Astrocyte of the hippocampus (primary cell): ENCODE data around the gene RGS3.

Source experiments
- DNase-seq: peaks from one replicate; pipeline ENCODE4 v3.0.0; 2011; ENCODE audit warnings: low read depth, low spot score

The RGS3 gene

DNA sequence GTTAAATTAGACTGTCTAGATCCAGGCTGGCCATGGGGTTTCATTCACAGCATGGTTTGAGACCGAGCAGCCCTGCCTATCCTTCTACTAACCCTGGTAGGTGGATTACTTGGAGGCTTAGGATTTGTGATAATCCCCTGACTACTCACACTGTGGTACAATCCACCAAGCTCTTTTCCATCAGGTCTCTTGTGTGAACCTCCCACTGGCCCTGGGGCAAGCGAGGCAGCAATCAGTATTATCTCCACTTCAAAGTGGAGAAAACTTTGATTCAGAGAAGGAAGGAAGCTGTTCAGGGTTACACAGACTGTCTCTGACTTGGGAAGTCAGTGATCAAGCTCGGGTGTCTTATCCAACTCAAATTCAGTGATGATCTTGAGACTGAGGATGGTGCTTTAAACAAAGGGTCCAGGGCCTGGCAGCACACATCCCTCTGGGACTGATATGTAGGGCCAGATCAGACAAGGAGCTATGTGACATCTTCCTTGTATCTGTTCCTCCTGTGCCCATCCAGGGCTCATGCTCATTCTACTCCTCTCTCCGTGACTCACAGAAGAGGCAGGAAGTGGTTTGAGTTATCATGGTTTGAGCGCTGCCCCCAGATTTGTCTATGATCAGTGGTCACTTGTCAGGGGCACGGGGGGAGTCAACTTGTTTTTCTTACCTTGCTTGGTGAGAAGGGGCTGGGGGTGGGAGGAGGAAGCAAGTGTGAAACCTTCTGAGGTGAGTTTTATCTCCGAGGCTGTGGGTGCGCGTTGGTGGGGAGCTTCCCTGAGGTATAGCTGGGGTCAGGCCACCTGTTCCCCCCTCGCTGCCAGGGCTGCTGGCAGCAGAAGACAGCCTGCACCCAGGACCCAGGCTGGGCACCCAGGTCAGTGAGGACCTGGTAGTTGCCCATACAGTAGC is 48.6 kb downstream of the RGS3 start:
- DNase-seq, result no peak

DNA sequence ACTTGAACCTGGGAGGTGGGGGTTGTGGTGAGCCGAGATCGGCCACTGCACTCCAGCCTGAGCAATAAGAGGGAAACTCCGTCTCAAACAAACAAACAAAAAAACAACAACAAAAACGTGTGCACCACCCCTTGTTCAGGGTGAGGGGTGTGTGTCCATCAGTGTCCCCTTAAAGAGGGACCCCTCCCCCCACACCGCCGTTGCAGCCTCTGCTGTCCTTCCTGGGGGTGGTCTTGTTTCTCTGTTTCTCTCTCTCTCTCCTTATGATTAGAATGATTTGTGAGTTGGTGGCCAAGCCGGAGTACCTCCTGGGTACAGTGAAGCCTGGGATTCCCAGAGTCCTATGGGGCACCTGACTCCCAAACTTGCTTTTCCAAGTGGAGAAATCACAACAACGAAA is 49.6 kb downstream of the RGS3 start:
- no peak for DNase-seq

DNA sequence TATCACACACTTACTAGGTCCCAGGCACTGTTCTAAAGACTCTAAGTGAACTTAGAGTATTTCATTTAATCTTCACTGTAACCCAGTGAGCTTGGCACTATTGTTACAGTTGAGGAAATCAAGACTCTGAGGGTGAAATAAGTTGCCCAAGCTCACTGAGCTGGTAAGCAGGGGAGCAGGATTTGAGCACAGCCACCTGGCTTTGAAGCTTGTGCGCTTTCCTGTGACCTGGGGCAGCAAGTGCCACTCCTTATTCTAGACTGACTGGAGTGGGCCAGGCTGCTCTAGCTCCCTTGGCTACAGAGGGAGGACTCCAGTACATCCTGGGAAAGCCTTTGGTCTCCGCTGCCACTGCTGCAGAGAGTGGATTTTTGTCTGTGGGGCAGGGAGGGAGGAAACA is 50.0 kb downstream of the RGS3 start:
- DNase-seq, result no peak

DNA sequence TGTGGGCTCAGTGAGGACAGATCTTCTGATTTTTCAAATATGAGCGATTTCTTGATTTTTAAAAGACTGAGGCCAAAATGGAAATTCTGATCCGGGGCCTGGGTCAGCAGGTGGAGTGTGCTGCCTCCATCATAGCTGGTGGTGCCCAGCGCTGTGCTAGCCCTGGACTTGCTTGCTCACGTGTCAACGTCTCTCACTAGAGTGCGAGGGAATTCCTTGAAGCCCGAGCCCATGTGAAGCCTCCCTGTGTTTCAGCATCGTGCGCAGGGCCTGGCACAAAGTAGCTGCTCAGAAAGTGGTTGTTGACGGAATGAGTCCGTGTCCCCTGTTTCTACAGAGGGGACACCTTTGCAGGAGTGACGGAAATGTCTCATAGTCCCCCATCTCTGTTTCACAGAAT is 50.5 kb downstream of the RGS3 start:
- no peak for DNase-seq

DNA sequence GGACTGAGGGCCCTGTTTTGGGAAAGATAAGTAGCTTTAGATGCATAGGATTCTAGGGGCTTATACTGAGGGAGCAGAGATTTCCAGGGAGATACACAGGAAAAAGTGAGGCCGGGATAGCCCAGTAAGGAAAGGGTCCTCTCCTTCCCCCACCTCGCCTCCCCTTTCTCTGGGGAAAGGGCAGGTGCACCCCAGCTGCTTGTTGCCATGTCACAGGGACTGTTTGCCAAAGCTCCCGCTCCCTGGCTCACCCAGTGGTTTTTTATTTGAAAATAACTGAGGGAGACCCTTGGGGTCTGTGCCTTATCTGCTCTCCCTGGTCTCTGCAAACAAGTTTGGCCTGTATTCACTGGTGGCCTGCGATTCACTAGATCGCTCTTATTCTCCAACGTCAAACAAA is 51.2 kb downstream of the RGS3 start:
- DNase-seq, result no peak

DNA sequence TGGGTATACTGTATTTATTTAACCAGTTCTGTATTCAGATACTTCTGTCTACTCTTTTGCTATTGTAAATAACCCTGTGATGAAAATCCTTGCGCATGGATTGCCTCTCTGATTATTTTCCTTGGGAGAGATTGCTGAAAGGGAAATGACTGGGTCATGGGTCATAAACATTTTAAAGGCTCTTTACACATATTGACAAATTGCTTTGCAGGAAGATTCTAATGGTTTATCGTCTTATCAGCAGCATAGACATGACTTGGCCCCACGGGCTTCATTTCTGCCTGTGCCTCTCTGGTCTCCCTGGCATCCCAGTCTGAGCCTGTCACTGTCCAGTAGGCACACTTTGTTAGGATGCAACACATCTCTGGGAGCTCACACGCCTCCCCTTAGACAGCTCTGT is 52.3 kb downstream of the RGS3 start:
- DNase-seq, result no peak

DNA sequence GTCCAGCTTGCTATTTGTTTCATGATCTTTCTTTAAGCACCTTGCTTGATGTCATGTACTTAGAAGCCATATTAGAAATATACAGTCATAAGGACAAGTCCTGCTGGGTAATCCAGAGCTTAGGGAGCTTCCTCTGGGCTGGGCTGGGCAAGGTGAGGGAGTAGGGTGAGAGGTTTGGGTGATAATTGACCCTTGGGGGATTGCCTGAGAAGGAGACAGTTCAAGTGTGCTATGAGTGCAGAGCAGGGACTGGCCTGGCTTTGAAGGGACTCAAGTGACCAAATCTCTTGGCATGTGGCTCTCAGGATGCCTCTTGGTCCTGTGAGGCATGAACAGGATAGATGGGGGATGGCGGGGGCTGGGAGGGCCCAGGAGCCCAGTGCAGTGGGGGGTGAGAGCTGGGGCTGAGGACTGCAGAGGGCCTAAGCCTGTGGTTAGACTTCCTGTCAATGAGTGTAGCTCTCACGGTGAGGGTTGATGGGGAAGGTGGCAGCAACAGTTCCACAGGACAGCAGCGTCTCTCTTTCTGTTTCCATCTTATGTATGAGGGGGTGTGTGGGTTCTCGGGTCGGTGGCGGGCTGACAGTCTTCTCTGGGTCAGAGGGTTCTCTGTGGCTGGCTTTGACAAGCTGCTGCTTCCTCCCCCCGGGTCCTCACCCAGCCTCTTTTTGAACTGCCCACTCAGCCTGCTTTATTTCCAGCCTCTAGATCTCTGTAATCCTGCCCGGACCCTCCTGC is 53.5 kb downstream of the RGS3 start:
- peak; percentile 39 for DNase-seq

DNA sequence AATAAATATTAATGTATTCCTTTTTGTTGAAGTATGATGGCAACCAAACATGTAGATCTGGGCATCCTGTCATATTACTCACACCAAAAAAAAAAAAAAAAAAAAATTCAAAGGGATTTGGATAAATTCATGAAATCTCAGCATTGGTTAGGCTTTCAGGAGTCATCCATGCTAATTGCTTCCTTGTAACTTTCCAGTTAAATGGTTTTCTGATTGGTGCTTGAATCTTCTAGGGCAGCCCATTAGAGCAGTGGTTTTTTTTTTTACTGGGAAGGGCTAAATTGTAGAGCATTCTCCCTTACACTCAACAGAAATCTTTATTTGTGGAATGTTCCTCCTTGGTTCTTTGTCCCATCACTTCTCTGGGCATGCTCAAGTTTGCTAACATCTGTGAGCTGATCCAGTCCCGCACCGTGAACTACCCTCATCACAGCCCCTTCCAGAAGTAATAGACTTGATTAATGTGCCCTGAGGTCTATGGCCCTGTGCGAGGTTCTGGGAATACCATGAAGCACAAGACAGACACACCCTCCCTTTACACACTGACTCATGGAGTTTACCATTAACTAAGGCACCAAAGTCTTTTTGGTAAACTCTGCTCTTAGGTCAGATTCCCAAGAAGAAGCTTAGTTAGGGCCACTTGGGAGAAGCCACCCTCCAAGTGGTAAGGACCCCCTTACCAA is 56.0 kb downstream of the RGS3 start:
- DNase-seq, result no peak

DNA sequence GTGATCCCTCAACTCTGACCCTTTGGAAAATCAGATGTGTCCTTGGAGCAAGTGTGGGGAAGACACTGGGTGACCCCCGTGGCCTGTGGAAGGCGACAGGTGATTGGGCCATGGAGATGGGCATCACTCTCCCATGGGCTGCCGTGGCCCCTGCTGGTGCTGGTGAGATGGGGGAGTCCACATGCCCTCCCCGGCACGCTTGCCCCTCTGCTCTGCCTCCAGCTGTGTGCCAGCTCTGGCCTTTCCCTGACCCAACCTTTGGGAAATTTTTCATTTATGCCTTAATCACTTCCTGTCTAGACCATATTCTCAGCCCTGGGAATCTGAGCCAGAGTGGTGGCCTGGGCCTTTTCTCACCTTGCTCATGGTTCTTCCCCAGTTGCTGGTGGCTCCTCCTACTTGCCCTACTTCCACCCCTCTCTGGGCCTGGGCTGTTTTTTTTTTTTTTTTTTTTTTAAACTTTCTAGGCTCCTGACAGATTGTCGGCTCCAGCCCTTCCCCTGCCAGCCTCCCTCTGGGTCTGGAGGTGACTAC is 56.6 kb downstream of the RGS3 start:
- no peak for DNase-seq

DNA sequence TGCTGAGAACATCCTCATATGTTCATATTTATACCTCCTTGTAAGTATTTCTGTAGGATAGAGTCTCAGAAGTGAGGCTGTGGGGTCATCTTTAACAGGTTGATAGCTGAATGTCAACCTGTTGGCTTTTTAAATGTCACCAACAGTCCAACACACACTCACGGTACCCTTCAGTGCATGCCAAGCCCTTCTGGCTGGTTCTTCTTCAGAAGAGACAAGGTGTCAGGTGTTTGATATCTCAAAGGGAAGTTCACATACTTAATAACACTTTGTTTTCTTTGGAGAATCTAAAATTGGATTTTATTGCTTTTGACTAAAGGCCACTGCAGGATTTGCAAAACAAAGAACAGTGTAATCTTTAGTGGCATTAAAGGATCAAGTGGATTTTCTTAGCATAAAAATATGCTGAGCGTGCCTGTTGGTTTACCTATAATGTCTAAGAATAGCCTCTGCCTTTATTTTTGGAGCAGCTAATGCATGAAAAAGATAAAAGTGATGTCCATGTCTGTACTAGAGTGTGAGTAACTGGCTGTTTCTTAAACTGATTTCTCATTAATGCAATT is 58.2 kb downstream of the RGS3 start:
- DNase-seq, result no peak

DNA sequence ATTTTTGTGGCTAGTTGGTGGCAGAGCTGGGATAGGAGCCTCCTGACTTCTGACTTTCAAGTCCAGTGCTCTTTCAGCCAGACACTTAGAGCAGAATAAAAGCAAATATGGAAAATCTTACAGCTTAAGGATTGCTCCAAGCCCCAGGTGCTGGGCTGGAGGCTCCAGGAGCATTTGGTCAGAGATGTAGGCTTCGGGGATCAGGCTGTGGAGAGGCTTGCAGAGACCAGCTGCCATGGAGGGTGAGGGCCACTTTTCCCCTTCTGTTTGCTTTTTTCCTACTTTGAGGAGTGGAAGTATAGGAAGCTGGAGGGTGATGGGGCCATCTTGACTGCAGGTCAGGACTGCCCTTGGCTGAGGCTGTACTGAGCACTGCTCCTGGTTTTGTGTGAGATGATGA is 58.9 kb downstream of the RGS3 start:
- DNase-seq, result no peak

DNA sequence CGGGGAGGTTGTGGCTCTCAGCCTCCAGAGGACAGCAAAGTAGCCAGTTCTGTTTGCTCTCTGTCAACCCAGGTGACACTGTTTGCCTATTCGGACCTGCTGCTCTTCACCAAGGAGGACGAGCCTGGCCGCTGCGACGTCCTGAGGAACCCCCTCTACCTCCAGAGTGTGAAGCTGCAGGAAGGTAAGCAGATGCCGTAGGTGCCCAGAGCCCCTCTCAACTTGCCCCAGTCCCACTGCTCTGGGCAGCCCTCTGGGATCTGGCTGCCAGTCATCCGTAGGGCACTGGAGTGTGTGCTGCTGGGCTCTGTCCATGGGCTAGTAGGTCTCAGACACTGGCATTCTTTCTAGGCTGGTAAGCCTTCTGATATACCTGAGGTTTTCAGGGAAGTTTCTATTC is 59.3 kb downstream of the RGS3 start:
- DNase-seq, result no peak

DNA sequence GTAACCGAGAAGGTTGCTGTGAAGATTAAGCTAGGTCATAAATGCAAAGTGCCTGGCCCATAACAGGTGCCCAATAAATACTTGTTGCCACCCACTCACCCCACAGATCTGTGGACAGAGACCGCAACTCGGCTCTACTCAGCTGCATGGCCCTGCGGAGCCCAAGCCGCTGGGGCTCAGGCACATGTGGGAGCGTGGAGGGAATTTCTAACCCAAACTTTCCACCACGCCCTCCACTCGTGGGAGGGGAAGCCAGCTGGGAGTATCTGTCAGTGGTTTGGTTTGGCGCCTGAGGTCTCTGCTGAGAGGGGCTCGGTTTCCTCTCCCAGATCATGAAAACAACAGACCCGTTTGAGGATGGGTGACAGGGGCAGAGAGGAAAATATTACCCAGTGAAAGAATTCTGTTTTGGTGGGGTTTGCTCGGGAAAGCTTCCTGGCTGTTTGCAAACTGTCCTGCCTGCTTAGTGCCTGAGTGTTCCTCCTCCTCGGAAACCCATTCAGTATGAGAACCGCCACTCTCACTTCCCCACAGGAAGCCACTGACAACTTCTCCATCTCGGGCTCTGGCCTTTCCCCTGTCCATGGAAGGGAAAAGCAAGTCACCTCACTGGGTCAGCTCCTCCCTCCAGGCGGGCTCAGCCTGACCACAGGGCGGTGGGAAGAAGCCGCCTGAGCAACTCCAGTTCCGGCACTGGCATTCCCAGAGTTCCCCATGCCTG is 60.1 kb downstream of the RGS3 start:
- DNase-seq, result no peak

DNA sequence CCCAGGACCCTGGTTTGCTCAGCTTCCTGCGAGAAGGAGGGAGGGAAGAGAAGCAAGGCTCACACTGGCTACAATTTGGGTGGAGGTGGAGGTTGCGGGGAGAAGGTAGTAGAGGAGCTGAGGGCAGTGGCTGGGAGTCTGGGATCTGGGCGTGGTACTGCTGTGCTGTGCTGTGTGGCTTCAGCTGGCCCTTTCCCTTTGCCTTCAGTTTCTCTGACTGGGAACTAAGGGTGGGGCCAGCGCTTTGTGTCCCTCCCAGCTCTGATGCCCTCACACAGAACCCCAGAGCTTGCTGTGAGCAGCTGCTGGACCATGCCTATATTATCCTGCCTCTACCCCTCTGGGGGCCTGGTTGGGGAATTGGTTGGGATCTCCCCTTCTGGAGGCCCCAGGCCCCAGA is 60.9 kb downstream of the RGS3 start:
- no peak for DNase-seq

DNA sequence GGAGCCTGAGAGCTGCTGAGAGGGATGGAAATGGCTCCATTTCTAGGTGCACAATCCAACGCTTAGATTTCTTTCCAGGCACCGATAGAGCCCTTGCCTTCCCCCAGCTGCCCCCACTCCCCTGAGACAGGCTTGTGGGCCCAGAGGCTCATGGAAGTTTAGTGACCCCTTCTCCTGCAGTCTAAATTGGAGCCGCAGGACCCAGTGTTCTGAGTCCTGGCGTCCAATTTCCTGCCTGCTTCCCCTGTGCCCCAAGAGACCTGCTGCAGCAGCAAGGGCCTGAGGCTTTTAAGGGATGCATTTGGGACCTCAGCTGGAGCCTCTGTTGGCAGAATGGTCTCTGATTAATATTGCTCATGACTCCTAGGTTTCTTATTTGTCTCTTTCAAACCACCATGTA is 61.7 kb downstream of the RGS3 start:
- no peak for DNase-seq

DNA sequence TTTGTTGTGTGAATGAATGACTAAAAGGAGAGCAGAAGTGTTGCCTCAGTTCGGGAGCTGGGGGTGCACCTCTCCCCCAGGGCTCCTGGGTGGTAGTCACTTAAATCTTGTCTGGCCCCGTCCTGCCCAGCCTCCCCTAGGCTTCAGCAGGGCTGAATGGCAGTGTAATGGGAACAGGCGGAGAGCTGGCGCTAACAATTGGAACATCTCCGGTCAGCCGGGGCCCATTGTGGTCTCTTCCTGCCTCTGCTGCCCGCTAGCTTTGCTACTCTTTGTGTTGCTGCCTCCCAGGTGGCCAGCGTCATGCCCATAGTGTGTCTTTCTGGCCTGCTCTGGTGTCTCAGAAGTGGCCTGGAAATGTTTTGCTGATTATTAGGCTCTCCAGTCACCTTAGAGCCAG is 62.3 kb downstream of the RGS3 start:
- DNase-seq, result no peak

DNA sequence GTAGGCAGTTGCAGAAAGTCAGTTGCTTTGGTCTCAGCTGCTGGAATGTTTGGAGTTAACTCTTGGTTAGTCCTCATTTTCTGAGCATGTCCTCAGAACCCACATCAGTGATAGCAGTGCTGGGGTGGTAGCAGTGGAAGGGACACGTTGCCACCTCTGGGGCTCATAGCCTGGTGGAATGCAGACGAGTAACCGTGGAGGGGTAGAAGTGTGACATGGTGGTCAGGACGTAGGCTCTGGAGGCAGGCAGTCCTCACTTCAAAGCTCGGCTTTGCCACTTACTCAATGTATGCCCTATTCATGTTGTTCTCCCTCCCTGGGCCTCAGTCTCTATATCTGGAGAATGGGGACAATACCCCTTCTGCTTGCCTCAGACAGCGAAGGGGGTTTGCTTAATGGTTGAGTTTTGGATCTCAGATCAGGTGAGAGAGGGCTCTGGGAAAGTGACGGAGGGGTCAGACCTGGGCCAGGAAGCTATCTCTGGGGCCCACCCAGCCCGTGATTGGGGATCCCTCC is 62.8 kb downstream of the RGS3 start:
- DNase-seq, result no peak

DNA sequence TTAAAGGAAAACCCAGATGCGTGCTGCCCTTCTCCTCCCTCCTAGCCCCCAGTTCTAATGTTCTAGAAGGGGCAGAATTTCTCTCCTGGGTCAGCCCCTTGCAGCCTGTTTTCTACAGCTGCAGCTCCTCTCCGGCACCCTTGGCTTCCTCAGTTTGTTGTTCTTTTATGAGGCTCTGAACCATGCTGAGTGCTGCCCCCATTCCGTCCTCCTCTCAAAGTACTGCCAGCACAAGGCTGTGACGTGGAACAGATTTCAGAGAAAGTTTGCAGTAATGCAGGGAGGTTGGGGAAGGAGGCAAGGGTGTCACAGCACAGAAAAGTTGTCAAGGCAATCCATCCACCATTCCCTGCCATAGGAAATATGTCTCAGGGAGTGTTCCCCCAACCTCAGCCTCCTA is 63.3 kb downstream of the RGS3 start:
- DNase-seq, result no peak

DNA sequence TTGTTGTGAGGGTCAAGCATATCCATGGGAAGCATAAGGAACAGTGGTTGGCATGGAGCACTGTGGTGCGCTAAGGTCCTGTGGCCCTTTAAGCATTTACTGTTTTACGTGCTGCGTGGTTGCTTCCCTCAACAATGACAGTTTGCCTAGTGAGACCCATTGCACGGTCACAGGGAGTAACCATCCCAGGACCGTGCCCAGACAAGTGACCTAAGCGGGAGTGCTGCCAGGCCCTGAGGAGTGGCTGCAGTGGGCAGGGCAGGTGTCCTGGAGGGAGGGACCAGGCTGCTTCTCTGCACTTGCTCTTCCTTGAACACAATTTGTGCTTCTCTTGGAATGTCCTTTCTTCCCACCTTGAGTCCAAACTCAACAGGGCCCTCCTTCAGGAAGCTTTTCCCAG is 64.6 kb downstream of the RGS3 start:
- no peak for DNase-seq

DNA sequence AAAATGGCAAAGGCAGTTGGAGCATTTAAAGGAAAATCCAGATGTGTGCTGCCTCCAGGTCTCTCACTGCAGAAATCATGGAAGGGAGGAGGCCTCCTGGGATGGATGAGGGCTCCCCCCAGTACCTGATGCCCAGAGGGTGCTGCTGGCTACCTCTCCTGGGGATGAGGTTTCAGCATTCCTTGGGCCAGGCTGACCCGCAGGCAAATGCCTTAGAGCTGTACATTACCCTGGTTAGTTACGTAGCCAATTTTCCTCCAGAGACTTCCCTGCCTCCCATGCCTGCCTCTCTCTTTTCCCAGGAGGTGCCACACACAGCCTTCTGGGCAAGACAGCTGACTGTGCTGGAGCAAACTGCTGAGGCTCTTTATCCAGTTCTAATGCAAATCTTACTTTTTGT is 65.3 kb downstream of the RGS3 start:
- DNase-seq, result no peak

DNA sequence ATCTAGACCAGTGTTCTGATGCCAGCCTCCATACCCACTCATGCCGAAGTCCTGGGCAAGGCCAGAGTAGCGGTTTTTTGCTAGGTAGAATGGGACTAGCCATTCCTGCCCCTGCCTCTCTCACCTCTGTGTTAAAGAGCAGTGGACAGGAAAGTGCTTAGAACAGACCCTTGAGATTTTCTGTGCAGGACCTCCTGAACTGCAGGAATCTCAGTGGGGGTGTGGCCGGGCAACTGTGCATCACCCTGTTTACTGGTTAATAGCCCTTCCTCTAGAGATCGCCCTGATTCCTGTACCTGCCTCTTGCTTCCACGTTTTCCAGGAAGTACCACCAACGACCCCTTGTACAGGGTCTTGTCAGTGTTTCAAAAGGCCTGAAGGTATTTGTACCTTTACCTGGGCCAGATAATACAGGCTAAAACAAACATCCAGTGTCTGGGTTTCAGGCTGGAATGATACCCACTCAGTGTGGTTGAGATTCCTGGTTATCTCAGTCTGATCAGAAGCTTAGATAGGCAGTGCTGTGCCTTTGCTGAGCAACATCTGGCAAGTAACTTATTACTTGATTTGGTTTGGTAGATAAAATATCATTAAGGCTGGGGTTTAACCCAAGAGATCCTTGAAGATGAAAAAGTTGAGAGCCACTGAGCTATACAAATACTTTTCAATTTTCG is 65.9 kb downstream of the RGS3 start:
- no peak for DNase-seq
